Left cardiac atrium (tissue), 4 donors: ENCODE measurements around the gene FBXL15. TPM values are rescaled to one million over a fixed set of nuclear protein-coding genes. Genes with fewer than 3 reads are reported as not detected.

Experiments
- ATAC-seq, 2 donors: fragments of 200-7000 bp; cut with Tn5 transposase; one replicate each; pipeline ENCODE4 v1.9.1; 2020; ENCODE audit warnings: mild to moderate bottlenecking in 2 of 2, moderate library complexity in 2 of 2
- DNase-seq: peaks from one replicate; pipeline ENCODE4 v3.0.0-alpha.2; 2020
- intact Hi-C, 2 donors: fragments of 100-400 bp; cut with DNase I; formaldehyde crosslinking; loops; one replicate each; pipeline versions ENCODE4 v1.14.1 to v1.15.1; 2022 to 2023
- total RNA-seq, 2 donors: library from RNA; stranded (reverse); fragmentation: NEBNext Ultra II Directional; extraction: Animal tissue kit (Norgen Biotek cat#: 25700); gene quantifications; one replicate each; pipeline ENCODE4 v1.2.1, GENCODE V29; 2021
- donor health status: DM: no; HTN: yes; CAD: no.
- donor health status: DM: no; HTN: yes; CAD: no; lungs with severe emphysema.
- donor health status: DM: yes; HTN: yes; CAD: no.
- donor health status: Dilated cardiomyopathy.

The FBXL15 gene
- total RNA-seq, 2 donors from 2014 or later: 13.1 to 14.0 TPM

GRCh38 chr10:102420181-102420713, 389 bp upstream of the FBXL15 start:
- DNase-seq (no peak), ATAC-seq (no peak)
- intact Hi-C loops: no loop called here

- no peak for ATAC-seq
- intact Hi-C loops: no loop called here
- DNase-seq: no peak
Observed at GRCh38 chr10:102421507-102421756, 796 bp downstream of the FBXL15 start.

GRCh38 chr10:102421757-102422512, 1.3 kb downstream of the FBXL15 start:
- ATAC-seq (peak; percentile 22 to 29), DNase-seq (no peak)
- intact Hi-C loops: no loop called here

GRCh38 chr10:102422545-102423129, 2.0 kb downstream of the FBXL15 start:
- ATAC-seq (peak; percentile 55 to 59), DNase-seq (peak; percentile 86)
- intact Hi-C loops: no loop called here

DNA sequence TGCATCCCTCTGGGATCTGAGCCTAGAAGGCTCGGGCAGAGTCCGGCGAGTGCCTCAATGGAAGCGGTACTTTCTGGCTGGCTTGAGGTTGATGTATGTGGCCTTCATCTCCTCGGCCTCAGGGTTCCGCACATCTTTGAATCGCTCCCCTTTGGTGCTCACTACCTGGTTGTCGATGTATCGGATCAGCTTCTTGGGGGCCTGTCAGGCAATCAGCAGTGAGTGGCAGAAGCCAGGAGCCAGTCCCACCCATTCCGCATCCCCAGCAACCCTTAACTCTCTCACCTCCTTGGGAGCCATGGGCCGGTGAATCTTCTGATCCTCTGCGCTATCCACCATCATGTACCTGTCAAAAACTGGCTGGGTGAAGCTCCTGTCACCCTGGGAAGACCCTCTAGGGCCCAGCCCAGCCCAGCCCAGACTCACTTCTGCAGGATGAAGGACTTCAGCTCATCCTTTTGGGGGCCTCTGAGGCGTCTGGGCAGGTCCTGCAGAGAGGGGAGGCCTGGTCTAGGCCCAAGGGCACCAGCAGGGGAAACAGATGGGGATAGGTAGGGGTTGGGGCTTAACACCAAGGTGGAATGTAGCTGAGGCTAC, 2.8 kb downstream of the FBXL15 start:
- ATAC-seq (no peak), DNase-seq (no peak)
- intact Hi-C loops: no loop called here

- ATAC-seq (no peak), DNase-seq (no peak)
- intact Hi-C loops: no loop called here
Observed at GRCh38 chr10:102424145-102424544, 3.5 kb downstream of the FBXL15 start.

DNA sequence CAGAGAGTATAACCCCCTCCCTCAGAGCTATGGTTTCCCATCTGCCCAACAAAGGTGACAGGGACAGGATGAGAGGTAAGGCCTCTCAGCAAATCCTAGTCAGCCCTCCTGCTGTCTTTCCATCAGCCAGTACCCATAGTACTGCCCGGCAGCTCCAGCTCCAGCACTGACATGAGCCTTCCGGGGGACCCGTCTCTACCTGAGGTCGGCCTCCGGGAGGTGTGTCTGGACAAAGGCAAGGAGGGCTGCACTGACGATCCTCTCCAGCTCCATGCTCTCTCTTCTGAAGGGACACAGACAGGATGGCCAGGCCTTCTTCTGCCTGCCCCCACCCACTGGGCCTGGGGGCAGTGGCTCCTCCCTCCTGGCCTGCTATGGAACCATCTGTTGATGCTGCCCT, 4.3 kb downstream of the FBXL15 start:
- intact Hi-C loops: no loop called here
- no peak for ATAC-seq
- no peak for DNase-seq

GRCh38 chr10:102425444-102425843, 4.8 kb downstream of the FBXL15 start:
- no peak for ATAC-seq
- DNase-seq: no peak
- intact Hi-C loops: no loop called here

- DNase-seq (no peak), ATAC-seq (no peak)
Observed at GRCh38 chr10:102426803-102427287, 6.2 kb downstream of the FBXL15 start.

GRCh38 chr10:102429468-102429867, 8.8 kb downstream of the FBXL15 start:
- DNase-seq: no peak
- intact Hi-C loops: no loop called here
- no peak for ATAC-seq

More at GRCh38 chr10:102426803-102427287, 6.2 kb downstream of the FBXL15 start:
- intact Hi-C loops: no loop called here

DNA sequence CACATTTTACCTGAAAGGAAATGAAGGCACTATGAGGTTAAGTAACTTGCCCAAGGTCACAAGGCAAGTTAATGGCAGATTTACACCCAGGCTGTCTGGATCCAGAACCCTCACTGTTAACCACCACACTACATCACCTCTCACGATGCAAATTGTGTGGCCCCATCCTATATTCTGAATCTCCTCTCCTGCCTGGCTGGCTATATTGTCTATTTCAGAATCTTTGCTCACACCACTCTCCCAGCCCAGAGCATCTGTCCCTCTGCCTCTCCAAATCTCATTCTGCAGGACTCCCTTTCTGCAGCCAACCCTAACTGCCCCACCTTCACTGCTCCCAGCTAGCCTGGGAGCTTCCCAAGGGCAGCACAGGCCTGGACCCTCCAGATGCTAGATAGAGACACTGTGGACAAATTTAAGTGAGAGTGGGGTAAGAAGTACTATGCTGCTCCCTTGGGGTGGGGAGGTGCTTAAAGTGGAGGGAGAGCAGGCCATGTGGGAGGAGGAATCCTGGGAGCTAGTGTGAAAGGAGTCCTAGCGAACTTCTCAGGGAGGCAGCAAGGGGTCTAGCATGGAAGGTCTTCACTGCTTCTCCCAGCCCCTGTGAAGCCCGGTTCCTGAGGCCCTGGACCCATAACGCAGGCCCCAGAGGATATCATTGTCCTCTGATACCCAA, 11.0 kb downstream of the FBXL15 start:
- intact Hi-C loops: no loop called here
- DNase-seq (no peak), ATAC-seq (peak; percentile 3 to 23)

DNA sequence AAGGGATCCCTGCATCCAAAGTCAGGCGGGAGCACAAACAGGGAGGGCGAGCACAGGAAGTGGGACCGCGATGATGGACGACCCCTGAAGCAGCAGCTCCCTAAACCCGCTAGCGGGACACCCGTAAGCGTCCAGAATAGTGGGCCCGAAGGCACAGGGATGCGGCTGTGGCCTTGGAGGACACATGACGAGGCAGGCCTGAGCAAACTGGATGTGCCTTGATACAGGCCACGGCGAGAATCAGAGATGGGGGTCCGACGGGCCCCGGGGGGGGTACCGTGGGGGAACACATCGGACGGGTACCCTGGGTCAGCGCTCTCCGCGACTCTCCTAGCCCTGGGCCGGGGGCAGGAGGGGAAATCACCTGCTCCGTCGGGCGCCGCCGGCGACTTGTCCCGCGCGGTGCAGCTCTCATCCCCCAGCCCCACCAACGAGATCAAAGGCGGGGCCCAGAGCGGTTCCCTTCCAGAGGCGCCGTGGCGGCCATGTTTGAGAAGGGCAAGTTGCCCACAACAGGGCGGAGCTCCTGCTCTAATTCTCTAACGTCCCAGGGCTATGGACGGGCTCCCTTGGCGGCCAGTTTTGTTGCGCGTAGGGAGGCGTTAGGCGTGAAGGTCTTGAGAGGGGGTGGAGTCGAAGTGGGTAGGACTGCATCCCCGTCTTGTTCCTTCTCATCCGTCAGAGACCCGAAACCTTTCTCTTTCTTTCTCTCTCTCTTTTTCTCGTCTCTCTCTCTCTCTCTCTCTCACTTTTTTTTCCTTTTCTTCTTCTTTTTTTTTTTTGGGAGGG, 11.7 kb downstream of the FBXL15 start, which contains the start of gene CUEDC2:
TSS of gene CUEDC2 (minus strand) at position 413 of the 789 bp plus-strand sequence. CDS start 7,386 bp downstream, outside the sequence.
- ATAC-seq: peak; percentile 95 to 97
- intact Hi-C loops: no loop called here
- DNase-seq: peak; percentile 96

DNA sequence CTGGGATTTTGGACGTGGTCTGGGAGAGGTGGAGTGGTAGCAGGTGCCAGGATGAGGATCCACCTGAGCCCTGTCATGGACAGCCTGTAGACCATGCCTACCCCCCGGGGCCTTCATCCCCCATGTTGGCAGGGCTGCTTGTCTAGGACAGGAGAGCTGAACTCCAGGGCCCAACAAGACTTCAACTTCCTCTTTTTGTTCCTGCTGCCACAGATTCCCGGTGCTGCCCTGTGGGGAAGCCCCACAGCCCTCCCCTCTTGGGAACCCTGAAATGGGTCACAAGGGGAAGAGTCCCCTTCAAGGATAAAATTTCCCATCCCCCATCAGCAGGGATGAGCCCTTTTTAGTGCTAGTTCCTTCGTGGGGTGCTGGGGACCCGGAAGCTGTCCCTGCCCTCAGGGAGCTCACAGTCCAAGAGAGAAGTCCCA, 13.0 kb downstream of the FBXL15 start:
- DNase-seq (no peak), ATAC-seq (no peak)
- intact Hi-C loops: no loop called here

DNA sequence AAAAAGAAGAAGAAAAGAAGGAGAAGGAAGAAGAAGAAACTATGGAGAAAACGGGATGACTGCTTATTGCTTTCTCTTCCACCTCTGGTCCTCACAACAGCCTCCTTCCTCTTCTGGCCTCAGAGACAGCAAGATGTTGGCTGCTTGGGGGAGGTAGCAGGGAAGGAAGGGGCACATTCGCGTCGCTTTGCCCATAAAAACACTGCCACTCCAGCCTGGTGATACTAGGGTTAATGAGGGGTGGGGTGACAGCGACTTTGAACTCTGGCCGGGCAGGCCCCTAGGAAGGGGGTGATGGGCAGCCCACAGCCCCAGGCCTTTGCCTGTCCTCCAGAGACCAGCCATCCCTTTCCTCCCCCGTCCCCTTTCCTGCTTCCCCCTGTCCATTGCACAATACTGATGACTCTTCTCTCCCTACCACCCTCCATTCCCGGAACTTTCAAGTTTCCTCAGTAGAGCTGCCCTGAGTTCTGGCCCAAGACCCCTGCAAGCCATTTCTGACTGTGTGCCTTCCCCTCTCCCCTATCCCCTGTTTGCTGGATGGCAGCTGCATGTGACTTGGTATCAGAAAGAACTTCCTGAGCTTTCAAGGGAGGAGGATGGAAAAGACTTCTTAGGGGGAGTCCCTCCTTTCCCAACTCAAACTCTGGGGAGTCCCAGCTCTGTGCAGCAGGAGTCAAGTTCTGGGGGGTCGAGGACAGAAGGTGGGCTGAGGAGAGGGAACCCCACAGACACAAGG, 13.9 kb downstream of the FBXL15 start:
- ATAC-seq: peak in 1 of 2 donors; percentile 26
- intact Hi-C loops: no loop called here

GRCh38 chr10:102435133-102435497, 14.5 kb downstream of the FBXL15 start:
- ATAC-seq: no peak
- DNase-seq: no peak
- intact Hi-C loops: no loop called here

More for the DNA sequence above, 13.9 kb downstream of the FBXL15 start:
- no peak for DNase-seq

DNA sequence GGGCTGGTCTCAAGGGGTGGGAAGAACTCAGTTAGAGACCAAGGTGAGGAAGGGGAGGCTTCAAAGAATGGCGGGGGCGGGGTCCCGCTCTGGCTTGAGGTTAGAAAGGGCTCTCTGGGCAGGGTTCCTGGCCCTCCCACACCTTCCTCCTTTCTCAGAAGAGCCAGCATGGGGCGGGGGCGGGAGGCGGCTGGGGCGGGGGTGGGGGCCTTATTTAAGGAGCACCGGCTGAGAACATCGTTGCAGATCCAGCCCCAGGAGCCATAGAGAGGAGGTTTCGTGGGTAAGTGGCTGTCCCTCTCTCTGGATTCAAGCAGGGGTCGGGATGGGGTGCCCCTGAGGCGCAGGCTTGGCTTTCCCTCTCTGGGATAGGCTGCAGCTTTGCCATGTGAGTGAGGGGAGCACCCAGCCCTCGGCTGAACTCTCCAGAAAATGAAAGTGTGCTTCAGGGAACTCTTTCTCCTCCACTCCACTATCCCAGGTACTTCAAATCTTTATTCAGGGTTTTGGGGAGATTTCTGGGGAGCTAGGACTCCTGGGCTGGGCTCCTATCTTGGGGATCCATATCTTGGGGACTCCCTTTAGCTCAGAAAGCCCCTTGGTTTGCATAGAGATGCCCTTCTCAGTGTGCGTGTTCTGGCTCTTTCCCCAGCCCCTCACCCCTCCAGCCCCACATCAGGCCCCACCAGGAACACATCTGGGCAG, 15.0 kb downstream of the FBXL15 start:
- intact Hi-C loops: no loop called here
- DNase-seq (peak; percentile 53), ATAC-seq (peak in 1 of 2 donors; percentile 3)

DNA sequence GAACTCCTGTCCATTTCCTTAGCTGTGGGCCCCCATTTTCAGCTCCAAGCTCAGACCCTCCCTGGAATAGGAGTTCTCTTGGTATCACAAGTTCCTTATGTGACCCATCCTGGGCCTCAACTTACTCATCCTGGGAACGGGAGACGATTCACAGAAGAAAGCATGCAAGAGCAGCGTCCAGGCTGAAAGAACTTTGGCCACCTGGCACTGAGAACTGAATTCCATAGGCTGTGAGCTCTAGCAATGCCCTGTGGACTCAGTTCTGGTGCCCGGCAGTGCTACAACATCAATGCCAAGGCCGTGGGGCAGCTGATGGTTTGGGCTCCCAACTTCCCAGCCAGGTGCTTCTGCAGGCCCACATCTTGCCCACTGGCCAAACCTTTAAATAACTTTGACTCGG, 15.7 kb downstream of the FBXL15 start:
- DNase-seq (no peak), ATAC-seq (no peak)
- intact Hi-C loops: no loop called here

DNA sequence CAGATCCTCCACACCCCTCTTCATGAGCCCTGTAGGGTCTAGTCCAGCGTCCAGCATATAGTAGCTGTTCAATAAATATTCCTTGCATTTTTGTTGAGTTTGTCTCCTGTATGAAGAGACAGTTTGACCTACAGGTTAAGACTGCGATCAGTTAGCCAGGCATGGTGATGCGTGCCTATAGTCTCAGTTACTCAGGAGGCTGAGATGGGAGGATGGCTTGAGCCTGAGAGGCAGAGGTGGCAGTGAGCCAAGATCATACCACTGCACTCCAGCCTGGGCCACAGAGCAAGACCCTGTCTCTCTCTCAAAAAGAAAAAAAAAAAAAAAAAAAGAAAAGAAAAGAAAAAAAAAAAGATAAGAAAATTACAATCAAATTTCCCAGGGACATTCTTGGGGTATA, 16.9 kb downstream of the FBXL15 start:
- intact Hi-C loops: no loop called here
- ATAC-seq (no peak), DNase-seq (no peak)
